SJCRH30 (cell line): ENCODE measurements around the gene MORC3. TPM values are rescaled to one million over a fixed set of nuclear protein-coding genes. Genes with fewer than 3 reads are reported as not detected.
"Not testable (repeated sequence)": the region's sequence is repeated elsewhere in the genome, so short reads cannot be mapped to it uniquely, and the experiment has no call there.

Experiments
- DNase-seq, 2 experiments: peaks; one replicate each; pipeline ENCODE4 v3.0.0-alpha.2; 2015 to 2020
- H3K27ac ChIP-seq: fragments of 250-450 bp; sonication (Bioruptor Pico); 2 replicates; pipeline ENCODE4 v1.5.1; 2020; ENCODE audit warnings: mild to moderate bottlenecking, moderate library complexity
- H3K27me3 ChIP-seq: fragments of 250-450 bp; sonication (Bioruptor Pico); 2 replicates; pipeline ENCODE4 v1.5.1; 2020; ENCODE audit warnings: mild to moderate bottlenecking, moderate library complexity
- H3K36me3 ChIP-seq: fragments of 250-450 bp; sonication (Bioruptor Pico); 2 replicates; pipeline ENCODE4 v1.5.1; 2020; ENCODE audit warnings: mild to moderate bottlenecking, moderate library complexity
- H3K4me1 ChIP-seq: fragments of 250-450 bp; sonication (Bioruptor Pico); 2 replicates; pipeline ENCODE4 v1.5.1; 2020; ENCODE audit warnings: mild to moderate bottlenecking, moderate library complexity
- H3K4me3 ChIP-seq: fragments of 250-450 bp; sonication (Bioruptor Pico); 2 replicates; pipeline ENCODE4 v1.5.1; 2020; ENCODE audit warnings: mild to moderate bottlenecking, moderate library complexity
- H3K9me3 ChIP-seq: fragments of 250-450 bp; sonication (Bioruptor Pico); replicated peaks from 2 replicates; pipeline ENCODE4 v1.5.1; 2020; ENCODE audit warnings: mild to moderate bottlenecking, moderate library complexity
- total RNA-seq: library from RNA; depleted of rRNA; stranded (reverse); fragments of >200 nt; shearing (Covaris generic); gene quantifications from 2 replicates; pipeline ENCODE4 v1.2.3, GENCODE V29; 2014

The MORC3 gene
- total RNA-seq, 1 experiment from 2014 or later: 42.9 TPM

- H3K27ac ChIP-seq: no peak overlapping the region
- H3K36me3 ChIP-seq: peaks cover 2% of the 10 kb centered on the region; the same call in 1 of the 2 replicates
- peak overlapping the region; percentile 76 for H3K4me3 ChIP-seq
- no peaks in the 10 kb centered on the region for H3K9me3 ChIP-seq
- no peaks in the 10 kb centered on the region for H3K27me3 ChIP-seq
- peaks cover 8% of the 10 kb centered on the region for H3K4me1 ChIP-seq
- no peak for DNase-seq
These were observed 66.1 kb downstream of the MORC3 start for GRCh38 chr21:36386031-36386642.

GRCh38 chr21:36388096-36388495 is 68.1 kb downstream of the MORC3 start:
- no peaks in the 10 kb centered on the region for H3K27me3 ChIP-seq
- no peaks in the 10 kb centered on the region for H3K9me3 ChIP-seq
- H3K4me1 ChIP-seq: peaks cover 8% of the 10 kb centered on the region
- DNase-seq: peak; percentile 54 to 78
- no peak overlapping the region for H3K4me3 ChIP-seq
- H3K27ac ChIP-seq: no peak overlapping the region
- H3K36me3 ChIP-seq: peaks cover 2% of the 10 kb centered on the region; the same call in 1 of the 2 replicates

- Histone ChIP-seq H3K4me1 (peaks cover 8% of the 10 kb centered on the region), H3K4me3 (no peak overlapping the region), H3K36me3 (peaks cover 6% of the 10 kb centered on the region; the same call in 1 of the 2 replicates), H3K27me3 (no peaks in the 10 kb centered on the region), H3K9me3 (no peaks in the 10 kb centered on the region), H3K27ac (no peak overlapping the region)
- no peak for DNase-seq
These were observed 68.8 kb downstream of the MORC3 start for GRCh38 chr21:36388835-36389234.

GRCh38 chr21:36391649-36392048 is 71.7 kb downstream of the MORC3 start:
- H3K27me3 ChIP-seq, DNase-seq, H3K4me3 ChIP-seq, H3K9me3 ChIP-seq, H3K27ac ChIP-seq, H3K4me1 ChIP-seq: not testable (repeated sequence)
- H3K36me3 ChIP-seq: peaks cover 14% of the 10 kb centered on the region; the same call in 1 of the 2 replicates

GRCh38 chr21:36395353-36396111 is 75.5 kb downstream of the MORC3 start:
- no peak overlapping the region for H3K4me3 ChIP-seq
- H3K27me3 ChIP-seq: no peaks in the 10 kb centered on the region
- no peak for DNase-seq
- no peaks in the 10 kb centered on the region for H3K4me1 ChIP-seq
- no peak overlapping the region for H3K27ac ChIP-seq
- no peaks in the 10 kb centered on the region for H3K9me3 ChIP-seq
- peaks cover 16% of the 10 kb centered on the region; the same call in 1 of the 2 replicates for H3K36me3 ChIP-seq

GRCh38 chr21:36396325-36396724 is 76.3 kb downstream of the MORC3 start:
- H3K36me3 ChIP-seq: peaks cover 14% of the 10 kb centered on the region; the same call in 1 of the 2 replicates
- H3K4me1 ChIP-seq: no peaks in the 10 kb centered on the region
- DNase-seq: no peak

GRCh38 chr21:36396971-36397370 is 77.0 kb downstream of the MORC3 start:
- DNase-seq: no peak
- no peak overlapping the region for H3K4me3 ChIP-seq
- H3K4me1 ChIP-seq: no peaks in the 10 kb centered on the region
- H3K9me3 ChIP-seq: no peaks in the 10 kb centered on the region
- H3K27me3 ChIP-seq: no peaks in the 10 kb centered on the region
- no peak overlapping the region for H3K27ac ChIP-seq
- peaks cover 14% of the 10 kb centered on the region; the same call in 1 of the 2 replicates for H3K36me3 ChIP-seq

More at GRCh38 chr21:36396325-36396724, 76.3 kb downstream of the MORC3 start:
- Histone ChIP-seq H3K4me3 (no peak overlapping the region), H3K27ac (no peak overlapping the region), H3K27me3 (no peaks in the 10 kb centered on the region), H3K9me3 (no peaks in the 10 kb centered on the region)

- peaks cover 20% of the 10 kb centered on the region; the same call in 1 of the 2 replicates for H3K36me3 ChIP-seq
- no peak overlapping the region for H3K27ac ChIP-seq
These were observed 77.6 kb downstream of the MORC3 start for GRCh38 chr21:36397606-36398005.

GRCh38 chr21:36399736-36400135 is 79.7 kb downstream of the MORC3 start:
- H3K4me3 ChIP-seq, H3K4me1 ChIP-seq, H3K9me3 ChIP-seq, H3K27me3 ChIP-seq, H3K27ac ChIP-seq, DNase-seq: not testable (repeated sequence)
- peaks cover 24% of the 10 kb centered on the region for H3K36me3 ChIP-seq

More at GRCh38 chr21:36397606-36398005, 77.6 kb downstream of the MORC3 start:
- Histone ChIP-seq H3K4me1 (no peaks in the 10 kb centered on the region), H3K27me3 (no peaks in the 10 kb centered on the region), H3K9me3 (no peaks in the 10 kb centered on the region), H3K4me3 (no peak overlapping the region)
- no peak for DNase-seq

GRCh38 chr21:36400719-36401118 is 80.7 kb downstream of the MORC3 start:
- Histone ChIP-seq H3K4me3 (no peak overlapping the region), H3K27me3 (no peaks in the 10 kb centered on the region), H3K4me1 (no peaks in the 10 kb centered on the region), H3K27ac (no peak overlapping the region), H3K9me3 (no peaks in the 10 kb centered on the region), H3K36me3 (peaks cover 22% of the 10 kb centered on the region)
- no peak for DNase-seq

- H3K27ac ChIP-seq: no peak overlapping the region
- H3K27me3 ChIP-seq: no peaks in the 10 kb centered on the region
- H3K36me3 ChIP-seq: peaks cover 29% of the 10 kb centered on the region
- H3K9me3 ChIP-seq: no peaks in the 10 kb centered on the region
- H3K4me1 ChIP-seq: no peaks in the 10 kb centered on the region
- H3K4me3 ChIP-seq: no peak overlapping the region
- no peak for DNase-seq
These were observed 82.3 kb downstream of the MORC3 start for GRCh38 chr21:36402339-36402738.

GRCh38 chr21:36403713-36404112 is 83.7 kb downstream of the MORC3 start:
- no peak for DNase-seq
- Histone ChIP-seq H3K27me3 (no peaks in the 10 kb centered on the region), H3K36me3 (peaks cover 34% of the 10 kb centered on the region), H3K4me1 (no peaks in the 10 kb centered on the region), H3K9me3 (no peaks in the 10 kb centered on the region), H3K27ac (no peak overlapping the region), H3K4me3 (no peak overlapping the region)

- Histone ChIP-seq H3K27ac (no peak overlapping the region), H3K36me3 (peaks cover 28% of the 10 kb centered on the region), H3K4me3 (no peak overlapping the region), H3K9me3 (no peaks in the 10 kb centered on the region), H3K27me3 (no peaks in the 10 kb centered on the region), H3K4me1 (no peaks in the 10 kb centered on the region)
- DNase-seq: no peak
These were observed 88.6 kb downstream of the MORC3 start for GRCh38 chr21:36408568-36408967.

GRCh38 chr21:36411301-36411700 is 91.3 kb downstream of the MORC3 start:
- no peaks in the 10 kb centered on the region for H3K27me3 ChIP-seq
- H3K4me3 ChIP-seq: no peak overlapping the region
- no peak overlapping the region for H3K27ac ChIP-seq
- no peaks in the 10 kb centered on the region for H3K9me3 ChIP-seq
- H3K4me1 ChIP-seq: no peaks in the 10 kb centered on the region
- DNase-seq: no peak
- H3K36me3 ChIP-seq: peaks cover 17% of the 10 kb centered on the region; the same call in 1 of the 2 replicates

- no peaks in the 10 kb centered on the region for H3K27me3 ChIP-seq
- no peak for DNase-seq
- H3K4me1 ChIP-seq: no peaks in the 10 kb centered on the region
- H3K27ac ChIP-seq: no peak overlapping the region
- no peaks in the 10 kb centered on the region for H3K9me3 ChIP-seq
- peaks cover 19% of the 10 kb centered on the region; the same call in 1 of the 2 replicates for H3K36me3 ChIP-seq
- no peak overlapping the region for H3K4me3 ChIP-seq
These were observed 92.9 kb downstream of the MORC3 start for GRCh38 chr21:36412916-36413315.
